ENCODE data around the gene TBC1D9B. TPM values are rescaled to one million over a fixed set of nuclear protein-coding genes. Genes with fewer than 3 reads are reported as not detected.
A peak's percentile ranks its signal among the peaks of the same experiment; 100 is the strongest.

Gene TBC1D9B
- total RNA-seq: 10 to 100 TPM; 42.1 to 77.4 (median 49.8) TPM
- polyA plus RNA-seq: 10 to 100 TPM; 69.7 to 87.2 TPM

DNA sequence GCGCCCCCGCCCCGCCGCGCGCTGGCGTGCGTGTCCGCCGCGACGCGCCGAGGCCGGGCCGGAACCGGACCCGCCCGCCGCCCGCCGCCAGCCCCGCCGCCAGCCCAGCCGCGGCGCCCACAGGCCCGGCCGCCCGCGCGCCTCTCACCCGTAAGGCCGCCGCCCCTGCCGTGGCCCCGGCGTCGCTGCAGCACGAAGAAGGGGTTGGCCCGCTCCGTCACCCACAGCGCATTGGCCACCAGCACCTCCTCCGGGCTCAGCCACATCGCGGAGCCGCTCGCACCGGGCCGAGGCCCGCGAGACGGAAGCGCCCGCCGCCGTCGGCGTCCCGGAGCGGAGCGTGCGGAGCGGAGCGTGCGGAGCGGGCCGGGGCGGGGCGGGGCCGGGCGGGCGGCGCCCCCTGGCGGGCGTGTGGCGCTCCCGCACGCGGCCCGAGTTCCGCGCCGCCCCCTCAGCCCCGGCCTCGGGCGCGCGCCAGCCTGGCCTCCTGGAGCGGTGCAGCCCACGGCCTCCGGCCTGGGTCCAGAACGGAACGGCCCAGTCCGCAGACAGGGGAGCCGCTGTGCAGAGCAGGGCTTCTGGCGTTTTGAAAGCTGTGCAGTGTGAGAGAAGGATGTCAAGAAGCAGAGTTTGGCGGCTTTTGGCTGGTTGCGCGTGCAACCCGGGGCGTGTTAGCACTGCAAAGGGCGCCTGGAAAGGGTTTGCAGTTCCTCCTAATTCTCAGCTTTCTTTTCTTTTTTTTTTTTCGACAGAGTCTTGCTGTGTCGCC is at the start of gene TBC1D9B:
TBC1D9B (minus strand) TSS at position 342 of the 769 bp plus-strand sequence; CDS start at position 266, 76 bp downstream.
- peak within 1 kb of the TSS; percentile 40 to 70 (median 52) for H3K4me3 ChIP-seq
- peaks cover 0 to 9% (median 4%) of the 10 kb centered on the region in 3 donors for H3K4me1 ChIP-seq
- DNase-seq (peak; percentile 47 to 87 (median 74)), FAIRE-seq (no peak), ATAC-seq (peak; percentile 90 to 93 (median 92))
- peak within 1 kb of the TSS; percentile 28 to 76 (median 66) for H3K27ac ChIP-seq
- intact Hi-C loops (cut with DNase I): no loop called here
- H3K36me3 ChIP-seq: no peaks in the 10 kb centered on the region
- H3K9me3 ChIP-seq: no peaks in the 10 kb centered on the region
- H3K27me3 ChIP-seq: no peaks in the 10 kb centered on the region
- peak in 2 of 4 donors; percentile 14 to 22 for TF ChIP-seq CTCF (IDR thresholded peaks at IDR 0.05)
- WGBS, 2 donors: 1 to 4% methylated on average over 58 to 105 of the region's 105 CpGs

DNA sequence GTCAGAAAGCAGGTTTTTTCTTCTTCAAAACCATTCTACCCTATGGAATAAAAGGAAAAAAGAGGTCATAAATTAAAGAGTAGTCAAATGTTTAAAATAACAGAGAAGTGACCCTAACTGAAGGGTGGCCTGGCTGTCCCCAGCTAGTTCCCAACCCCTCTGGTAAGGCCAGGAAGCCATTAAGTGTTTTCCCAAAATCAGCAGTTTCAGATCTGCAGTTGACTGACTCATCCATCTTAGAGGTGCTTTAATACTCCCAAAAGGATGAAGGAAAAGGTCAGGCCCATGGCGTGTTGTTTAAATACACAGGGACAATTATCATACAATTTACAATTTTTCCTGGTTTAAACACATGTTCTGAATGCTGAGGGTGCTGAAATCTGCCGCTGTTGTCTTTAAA is 47.9 kb upstream of the TBC1D9B start:
- Histone ChIP-seq H3K36me3 (peaks cover 0 to 6% (median 0%) of the 10 kb centered on the region in 3 donors), H3K4me1 (peaks cover 0 to 5% (median 0%) of the 10 kb centered on the region in 3 donors), H3K4me3 (no peak overlapping the region), H3K27me3 (no peaks in the 10 kb centered on the region), H3K27ac (no peak overlapping the region), H3K9me3 (no peaks in the 10 kb centered on the region)
- DNase-seq (no peak), ATAC-seq (peak in 2 of 4 donors; percentile 51 to 58), FAIRE-seq (no peak)
- no peak for TF ChIP-seq CTCF (IDR thresholded peaks at IDR 0.05)
- WGBS, 2 donors: 86 to 87% methylated on average over 2 of the region's 2 CpGs
- intact Hi-C loops (cut with DNase I): no loop called here

DNA sequence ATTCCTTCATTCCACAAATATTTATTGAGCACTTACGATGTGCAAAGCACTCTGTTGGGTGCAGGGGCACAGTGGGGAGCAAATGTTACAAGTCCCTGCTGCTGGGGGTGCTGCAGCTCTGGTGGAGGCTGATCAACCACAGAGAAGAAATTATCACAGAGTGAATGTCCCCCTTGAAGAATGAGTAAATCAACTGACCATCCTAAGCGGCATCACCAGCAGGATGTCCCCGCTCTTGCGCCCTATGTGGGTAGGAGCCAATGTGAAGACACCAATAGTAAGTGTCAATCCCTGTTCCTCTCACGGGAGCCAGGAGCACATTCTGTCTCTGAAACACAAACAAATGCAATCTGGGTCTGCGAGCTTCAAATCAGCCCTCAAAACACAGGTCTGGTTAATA is 47.4 kb upstream of the TBC1D9B start:
- ATAC-seq (no peak), DNase-seq (no peak), FAIRE-seq (no peak)
- Histone ChIP-seq H3K9me3 (no peaks in the 10 kb centered on the region), H3K4me1 (no peaks in the 10 kb centered on the region), H3K4me3 (no peak overlapping the region), H3K27ac (no peak overlapping the region), H3K27me3 (no peaks in the 10 kb centered on the region), H3K36me3 (peaks cover 0 to 6% (median 0%) of the 10 kb centered on the region in 3 donors)
- no peak for TF ChIP-seq CTCF (IDR thresholded peaks at IDR 0.05)
- intact Hi-C loops (cut with DNase I): no loop called here
- WGBS, 2 donors: 93 to 96% methylated on average over 6 of the region's 6 CpGs

- DNase-seq (no peak), FAIRE-seq (no peak), ATAC-seq (no peak)
- H3K4me1 ChIP-seq: no peaks in the 10 kb centered on the region
- H3K4me3 ChIP-seq: no peak overlapping the region
- WGBS, 2 donors: 95 to 96% methylated on average over 6 of the region's 6 CpGs
- H3K36me3 ChIP-seq: peaks cover 0 to 6% (median 0%) of the 10 kb centered on the region in 3 donors
- TF ChIP-seq CTCF (IDR thresholded peaks at IDR 0.05): no peak
- intact Hi-C loops (cut with DNase I): no loop called here
- H3K27me3 ChIP-seq: no peaks in the 10 kb centered on the region
- H3K27ac ChIP-seq: no peak overlapping the region
- no peaks in the 10 kb centered on the region for H3K9me3 ChIP-seq
Measured at GRCh38 chr5:179954434-179954833, 46.7 kb upstream of the TBC1D9B start.

DNA sequence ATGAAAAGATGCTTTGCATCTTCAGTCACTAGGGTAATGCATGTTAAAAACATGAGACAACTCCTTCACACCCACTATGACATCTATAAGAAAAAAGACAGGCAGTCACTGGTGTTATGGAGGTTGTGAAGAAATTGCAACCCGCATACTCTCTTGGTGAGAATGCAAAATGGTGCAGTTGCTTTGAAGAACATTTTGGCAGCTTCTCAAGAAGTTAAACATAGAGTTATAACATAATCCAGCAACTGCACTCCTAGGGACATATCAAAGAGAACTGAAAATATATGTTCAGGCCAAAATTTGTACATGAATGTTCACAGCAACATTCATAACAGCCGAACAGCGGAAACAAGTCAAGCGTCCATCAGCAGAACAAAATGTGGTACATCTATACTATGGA is 46.3 kb upstream of the TBC1D9B start:
- ATAC-seq (no peak), FAIRE-seq (no peak), DNase-seq (no peak)
- H3K27me3 ChIP-seq: no peaks in the 10 kb centered on the region
- no peak for TF ChIP-seq CTCF (IDR thresholded peaks at IDR 0.05)
- intact Hi-C loops (cut with DNase I): no loop called here
- WGBS, 2 donors: 95% methylated on average over 4 of the region's 4 CpGs
- peaks cover 0 to 6% (median 0%) of the 10 kb centered on the region in 3 donors for H3K36me3 ChIP-seq
- no peak overlapping the region for H3K27ac ChIP-seq
- no peak overlapping the region for H3K4me3 ChIP-seq
- H3K9me3 ChIP-seq: no peaks in the 10 kb centered on the region
- H3K4me1 ChIP-seq: no peaks in the 10 kb centered on the region

Data from pancreas (tissue), 10 donors.